ENCODE data around the gene CELF1. TPM values are rescaled to one million over a fixed set of nuclear protein-coding genes. Genes with fewer than 3 reads are reported as not detected.

CELF1 gene
- polyA plus RNA-seq, 1 donor (not counting 4 experiments of a cell fraction or from before 2014, with no cell fraction given) = 110 TPM

GRCh38 chr11:47593934-47594855 is 41.3 kb upstream of the CELF1 start, which contains the start of gene C1QTNF4:
Gene C1QTNF4, minus strand, starts transcription at chr11:47594411. Its CDS starts 3,601 bp downstream, at chr11:47590810.
- FAIRE-seq (no peak), DNase-seq (ENCODE audit: low read depth, low spot score) (no peak)
- H3K9me3 ChIP-seq (ENCODE audit: control insufficient read depth, low read depth, low read length) = no peaks in the 10 kb centered on the region
- peak within 1 kb of the TSS in 1 of 3 experiments; percentile 20 for H3K4me3 ChIP-seq (ENCODE audit: control insufficient read depth in 2 of 3, extremely low read depth in 1 of 3, insufficient read depth in 2 of 3, low read depth in 1 of 3, low read length in 3 of 3)
- no peak within 1 kb of the TSS for H3K9ac ChIP-seq (ENCODE audit: control insufficient read depth, extremely low read depth, insufficient read depth, low read length)
- no peaks in the 10 kb centered on the region for H3K36me3 ChIP-seq (ENCODE audit: control insufficient read depth in 2 of 2, extremely low read depth in 1 of 2, insufficient read depth in 2 of 2, low read length in 2 of 2)
- TF ChIP-seq EZH2 (IDR thresholded peaks at IDR 0.05; ENCODE audit: low read length) = peak; percentile 89
- no peak for TF ChIP-seq CTCF (optimal IDR thresholded peaks at IDR 0.05 in 1 of 3, IDR thresholded peaks at IDR 0.05 in 1 of 3, conservative IDR thresholded peaks at IDR 0.05 in 1 of 3; ENCODE audit: extremely low read depth in 1 of 3, insufficient read depth in 2 of 3, low read length in 3 of 3)
- no peaks in the 10 kb centered on the region for H3K9me1 ChIP-seq (ENCODE audit: control insufficient read depth, extremely low read depth, insufficient read depth, low read length)
- H3K27me3 ChIP-seq (ENCODE audit: control insufficient read depth, extremely low read depth, insufficient read depth, low read length) = peaks cover 63% of the 10 kb centered on the region
- no peak within 1 kb of the TSS for H3K27ac ChIP-seq (ENCODE audit: control insufficient read depth, insufficient read depth, low read length)
- H3K79me2 ChIP-seq (ENCODE audit: control insufficient read depth, insufficient read depth, low read length) = no peaks in the 10 kb centered on the region
- dilution Hi-C loops (cut with MboI; ENCODE audit: extremely low pct_ligation_motif_present, low sequenced_read_pairs) = no loop called here
- H2AFZ ChIP-seq (ENCODE audit: control insufficient read depth, low read length) = no peak within 1 kb of the TSS
- peaks cover 3% of the 10 kb centered on the region for H3K4me1 ChIP-seq (ENCODE audit: control insufficient read depth, extremely low read depth, insufficient read depth, low read length)
- H4K20me1 ChIP-seq (ENCODE audit: control insufficient read depth, extremely low read depth, insufficient read depth, low read length) = peaks cover 3% of the 10 kb centered on the region
- peak within 1 kb of the TSS; percentile 46 for H3K4me2 ChIP-seq (ENCODE audit: control insufficient read depth, extremely low read depth, insufficient read depth, low read depth, low read length)

- H3K4me1 ChIP-seq (ENCODE audit: control insufficient read depth, extremely low read depth, insufficient read depth, low read length) = peaks cover 3% of the 10 kb centered on the region
- no peak for FAIRE-seq
- TF ChIP-seq EZH2 (IDR thresholded peaks at IDR 0.05; ENCODE audit: low read length) (peak; percentile 92), CTCF (optimal IDR thresholded peaks at IDR 0.05 in 1 of 3, IDR thresholded peaks at IDR 0.05 in 1 of 3, conservative IDR thresholded peaks at IDR 0.05 in 1 of 3; ENCODE audit: extremely low read depth in 1 of 3, insufficient read depth in 2 of 3, low read length in 3 of 3) (no peak)
- H3K79me2 ChIP-seq (ENCODE audit: control insufficient read depth, insufficient read depth, low read length) = no peaks in the 10 kb centered on the region
- no peak overlapping the region for H3K27ac ChIP-seq (ENCODE audit: control insufficient read depth, insufficient read depth, low read length)
- H2AFZ ChIP-seq (ENCODE audit: control insufficient read depth, low read length) = no peak overlapping the region
- no peaks in the 10 kb centered on the region for H3K36me3 ChIP-seq (ENCODE audit: control insufficient read depth in 2 of 2, extremely low read depth in 1 of 2, insufficient read depth in 2 of 2, low read length in 2 of 2)
- no peaks in the 10 kb centered on the region for H3K9me3 ChIP-seq (ENCODE audit: control insufficient read depth, low read depth, low read length)
- peak overlapping the region; percentile 46 for H3K4me2 ChIP-seq (ENCODE audit: control insufficient read depth, extremely low read depth, insufficient read depth, low read depth, low read length)
- H3K4me3 ChIP-seq (ENCODE audit: control insufficient read depth in 2 of 3, extremely low read depth in 1 of 3, insufficient read depth in 2 of 3, low read depth in 1 of 3, low read length in 3 of 3) = no peak overlapping the region
- H3K9me1 ChIP-seq (ENCODE audit: control insufficient read depth, extremely low read depth, insufficient read depth, low read length) = no peaks in the 10 kb centered on the region
- DNase-seq (ENCODE audit: low read depth, low spot score) = no peak
- no peak overlapping the region for H3K9ac ChIP-seq (ENCODE audit: control insufficient read depth, extremely low read depth, insufficient read depth, low read length)
- H4K20me1 ChIP-seq (ENCODE audit: control insufficient read depth, extremely low read depth, insufficient read depth, low read length) = peaks cover 3% of the 10 kb centered on the region
- dilution Hi-C loops (cut with MboI; ENCODE audit: extremely low pct_ligation_motif_present, low sequenced_read_pairs) = no loop called here
- H3K27me3 ChIP-seq (ENCODE audit: control insufficient read depth, extremely low read depth, insufficient read depth, low read length) = peaks cover 66% of the 10 kb centered on the region
Observed at GRCh38 chr11:47593492-47593933, 40.6 kb upstream of the CELF1 start.

All from keratinocyte (primary cell).